K562 (cell line): Measurements from ENCODE around the gene CSKMT. TPM values are rescaled to one million over a fixed set of nuclear protein-coding genes. Genes with fewer than 3 reads are reported as not detected.
A peak's percentile ranks its signal among the peaks of the same experiment; 100 is the strongest.

Experiments
- BCLAF1 ChIP-seq, 2 experiments: fragments of 450-650 bp in 1 of 2; IDR thresholded peaks; 2 replicates each; pipeline ENCODE4 v1.6.1; 2011 to 2017; ENCODE audit warnings: low read depth in 2 of 2, antibody characterized with exemption in 1 of 2, borderline replicate concordance in 1 of 2, low read length in 1 of 2, mild to moderate bottlenecking in 1 of 2, mixed read lengths in 1 of 2; ENCODE audit not compliant: control insufficient read depth in 1 of 2
- BCOR ChIP-seq: fragments of 450-650 bp; IDR thresholded peaks from 2 replicates; pipeline ENCODE4 v1.6.1; 2016
- CREM ChIP-seq: IDR thresholded peaks from 2 replicates; pipeline ENCODE4 v1.6.1; 2014; ENCODE audit warnings: antibody characterized with exemption, low read depth
- CTCF ChIP-seq, 3 experiments: IDR thresholded peaks in 2 of 3; conservative IDR thresholded peaks in 1 of 3; 2 replicates each; pipeline ENCODE4 v1.5.1; 2011 to 2012; ENCODE audit warnings: low read length in 3 of 3, mild to moderate bottlenecking in 3 of 3, control low read depth in 2 of 3, improper control_type of control experiment in 1 of 3, inconsistent platforms in 1 of 3, low read depth in 1 of 3, mixed read lengths in 1 of 3, moderate library complexity in 1 of 3; ENCODE audit not compliant: insufficient read depth in 2 of 3
- FOXO4 ChIP-seq: fragments of 450-650 bp; formaldehyde crosslinking; IDR thresholded peaks from 2 replicates; pipeline ENCODE4 v1.4.0; 2020; ENCODE audit warnings: mild to moderate bottlenecking, moderate library complexity
- HDGF ChIP-seq: fragments of 450-650 bp; IDR thresholded peaks from 2 replicates; pipeline ENCODE4 v1.6.1; 2016
- LCOR ChIP-seq: sonication (generic); formaldehyde crosslinking; IDR thresholded peaks from 2 replicates; pipeline ENCODE4 v1.8.0; 2022; ENCODE audit warnings: mild to moderate bottlenecking, missing genetic modification reagents
- NCOA2 ChIP-seq, 2 experiments: fragments of 450-650 bp; IDR thresholded peaks; 2 replicates each; pipeline ENCODE4 v1.6.1; 2018; ENCODE audit warnings: mild to moderate bottlenecking in 2 of 2, moderate library complexity in 1 of 2; ENCODE audit not compliant: partially characterized antibody in 2 of 2
- RBM39 ChIP-seq: fragments of 200-400 bp; formaldehyde crosslinking; optimal IDR thresholded peaks from 2 replicates; pipeline ENCODE3; 2018; ENCODE audit warnings: low read depth, low read length
- RNF2 ChIP-seq: sonication (generic); IDR thresholded peaks from 2 replicates; pipeline ENCODE4 v1.6.1; 2016
- SAP30 ChIP-seq: fragments of 200-600 bp; sonication (generic); IDR thresholded peaks from 2 replicates; pipeline ENCODE4 v1.6.1; 2012; ENCODE audit warnings: borderline replicate concordance, low read depth, mild to moderate bottlenecking, moderate library complexity, low read length, control low read depth, inconsistent platforms; ENCODE audit not compliant: insufficient read depth, poor library complexity, severe bottlenecking
- STAT5A ChIP-seq: IDR thresholded peaks from 2 replicates; pipeline ENCODE4 v1.6.1; 2012; ENCODE audit warnings: low read length, inconsistent platforms, borderline replicate concordance
- TAF1 ChIP-seq: IDR thresholded peaks from 2 replicates; pipeline ENCODE4 v1.6.1; 2011; ENCODE audit warnings: mild to moderate bottlenecking, low read length, moderate library complexity; ENCODE audit not compliant: insufficient read depth, control insufficient read depth, severe bottlenecking; ENCODE audit errors: extremely low read depth
- ZBTB43 ChIP-seq: sonication (generic); formaldehyde crosslinking; IDR thresholded peaks from 2 replicates; pipeline ENCODE4 v1.8.0; 2023; ENCODE audit warnings: mild to moderate bottlenecking, missing genetic modification reagents
- ZFP36 ChIP-seq: fragments of 150-350 bp; IDR thresholded peaks from 2 replicates; pipeline ENCODE4 v1.6.1; 2018; ENCODE audit warnings: low read length, low read depth; ENCODE audit not compliant: partially characterized antibody
- ZNF143 ChIP-seq: sonication (generic); formaldehyde crosslinking; IDR thresholded peaks from 2 replicates; pipeline ENCODE4 v1.9.0; 2022; ENCODE audit warnings: mild to moderate bottlenecking, missing genetic modification reagents
- ZNF408 ChIP-seq: fragments of 250-450 bp; sonication (Bioruptor Pico); IDR thresholded peaks from 2 replicates; pipeline ENCODE4 v1.4.0; 2020; ENCODE audit warnings: low read depth, mild to moderate bottlenecking, moderate library complexity
- ZNF699 ChIP-seq: fragments of 250-450 bp; sonication (Bioruptor Pico); IDR thresholded peaks from 2 replicates; pipeline ENCODE4 v1.8.0; 2021; ENCODE audit warnings: mild to moderate bottlenecking, moderate library complexity; ENCODE audit not compliant: insufficient replicate concordance
- ZNF75A ChIP-seq: fragments of 450-650 bp; formaldehyde crosslinking; IDR thresholded peaks from 2 replicates; pipeline ENCODE4 v1.4.0; 2020; ENCODE audit warnings: mild to moderate bottlenecking
- polyA plus RNA-seq, 8 experiments: library from polyadenylated mRNA; depleted of rRNA in 4 of 8; stranded (reverse) in 5 of 8; unstranded in 3 of 8; fragments of >200 nt; fragmentation: Nextera tagmentation in 2 of 8; fragmentation: Illumina TruSeq in 1 of 8; extraction: Ambion mirVana in 2 of 8; extraction: Trizol in 1 of 8; gene quantifications; 2 replicates each; pipeline versions ENCODE4 v1.2.1 to v1.2.3, GENCODE V29; 2011 to 2014; ENCODE audit warnings: inconsistent platforms in 1 of 8, missing spikeins in 1 of 8
- total RNA-seq, 7 experiments: library from RNA; depleted of rRNA in 6 of 7; stranded (reverse); fragments of >200 nt in 6 of 7; fragmentation: Illumina TruSeq in 2 of 7; extraction: Trizol in 2 of 7; gene quantifications; 2 replicates each; pipeline versions ENCODE4 v1.2.1 to v1.2.3, GENCODE V29; 2011 to 2021; ENCODE audit warnings: low replicate concordance in 1 of 7

Gene CSKMT
- total and polyA plus RNA-seq, 9 of the 15 experiments (the other 6 are each of a cell fraction or from before 2014, with no cell fraction given) = 10.3 to 108 (median 27.2) TPM

GRCh38 chr11:62621567-62622470 lies 43.3 kb upstream of the CSKMT start, which contains the start of gene B3GAT3 (continued):
- peak in 2 of 3 experiments; percentile 8 to 28; a peak in 1 of 6 replicates for TF ChIP-seq CTCF (IDR thresholded peaks at IDR 0.05 in 2 of 3, conservative IDR thresholded peaks at IDR 0.05 in 1 of 3; ENCODE audit: insufficient read depth in 2 of 3, low read depth in 1 of 3, low read length in 3 of 3)
- TF ChIP-seq RBM39 = no peak
- peak; percentile 62 for TF ChIP-seq TAF1
- TF ChIP-seq ZNF75A (CRISPR knock-in tag) = no peak
- 0 out of 4 replicates have a peak, but pooled peaks of 1 of the 2 experiments have one; percentile 22 for TF ChIP-seq BCLAF1 (IDR thresholded peaks at IDR 0.05; ENCODE audit: borderline replicate concordance in 1 of 2, control insufficient read depth in 1 of 2, low read depth in 2 of 2, low read length in 1 of 2)
- TF ChIP-seq ZBTB43 (CRISPR knock-in tag) = no peak; the same call in 1 of the 2 replicates
- TF ChIP-seq LCOR = peak; percentile 34; the same call in 1 of the 2 replicates
- TF ChIP-seq ZNF408 (CRISPR knock-in tag) = no peak
- no peak for TF ChIP-seq BCOR
- no peak for TF ChIP-seq NCOA2 (IDR thresholded peaks at IDR 0.05; ENCODE audit: partially characterized antibody in 2 of 2)
- no peak for TF ChIP-seq ZNF699 (CRISPR knock-in tag)
- TF ChIP-seq FOXO4 = no peak
- TF ChIP-seq CREM = peak; percentile 98
- TF ChIP-seq SAP30 = peak; percentile 83
- peak; percentile 26; the same call in 1 of the 2 replicates for TF ChIP-seq STAT5A
- peak; percentile 75 for TF ChIP-seq RNF2
- TF ChIP-seq ZNF143 (CRISPR knock-in tag) = no peak
- no peak for TF ChIP-seq ZFP36
- no peak for TF ChIP-seq HDGF
